Hypothalamus (tissue), 51 donors: ENCODE measurements around the gene MRPL41.
"Not testable (repeated sequence)": the region's sequence is repeated elsewhere in the genome, so short reads cannot be mapped to it uniquely, and the experiment has no call there.

Source experiments
- DNase-seq, 51 donors: peaks; one replicate each; lab custom pipeline; 2025; lab: John Stamatoyannopoulos, UW

MRPL41 gene

GRCh38 chr9:137520614-137521404 is 30.9 kb upstream of the MRPL41 start:
- no peak for DNase-seq

- peak in 1 of 51 donors; percentile 12 for DNase-seq
These were observed 30.2 kb upstream of the MRPL41 start for GRCh38 chr9:137521405-137521985.

- DNase-seq, result no peak
These were observed 28.8 kb upstream of the MRPL41 start for GRCh38 chr9:137522746-137523455.

- no peak for DNase-seq
These were observed 27.3 kb upstream of the MRPL41 start for GRCh38 chr9:137524161-137524980.

GRCh38 chr9:137524981-137525317 is 26.7 kb upstream of the MRPL41 start:
- no peak for DNase-seq

- DNase-seq, result no peak
These were observed 21.3 kb upstream of the MRPL41 start for GRCh38 chr9:137530331-137530730.

- peak in 1 of 51 donors; percentile 62 for DNase-seq
These were observed 20.4 kb upstream of the MRPL41 start for GRCh38 chr9:137531099-137531765.

- DNase-seq, result not testable (repeated sequence)
These were observed 18.7 kb upstream of the MRPL41 start for GRCh38 chr9:137532891-137533468.

GRCh38 chr9:137534256-137535119 is 17.2 kb upstream of the MRPL41 start:
- peak in 4 of 51 donors; percentile 10 to 34 (median 21) for DNase-seq

- DNase-seq, result no peak
These were observed 16.6 kb upstream of the MRPL41 start for GRCh38 chr9:137535120-137535428.

- not testable (repeated sequence) for DNase-seq
These were observed 15.0 kb upstream of the MRPL41 start for GRCh38 chr9:137536594-137537131.

- no peak for DNase-seq
These were observed 13.6 kb upstream of the MRPL41 start for GRCh38 chr9:137538058-137538457.

GRCh38 chr9:137540536-137540935 is 11.1 kb upstream of the MRPL41 start:
- no peak for DNase-seq

GRCh38 chr9:137542486-137542885 is 9.2 kb upstream of the MRPL41 start:
- DNase-seq, result no peak

- no peak for DNase-seq
These were observed 8.3 kb upstream of the MRPL41 start for GRCh38 chr9:137543237-137543963.

GRCh38 chr9:137544176-137544760 is 7.4 kb upstream of the MRPL41 start:
- DNase-seq, result no peak

GRCh38 chr9:137545123-137545522 is 6.6 kb upstream of the MRPL41 start:
- no peak for DNase-seq
